GF-D8 (cell line): Measurements from ENCODE around the gene CCNY.
"Not testable (repeated sequence)": the region's sequence is repeated elsewhere in the genome, so short reads cannot be mapped to it uniquely, and the experiment has no call there.

Source experiments
- DNase-seq: peaks from one replicate; lab custom pipeline; 2025; lab: John Stamatoyannopoulos, UW

CCNY gene

DNA sequence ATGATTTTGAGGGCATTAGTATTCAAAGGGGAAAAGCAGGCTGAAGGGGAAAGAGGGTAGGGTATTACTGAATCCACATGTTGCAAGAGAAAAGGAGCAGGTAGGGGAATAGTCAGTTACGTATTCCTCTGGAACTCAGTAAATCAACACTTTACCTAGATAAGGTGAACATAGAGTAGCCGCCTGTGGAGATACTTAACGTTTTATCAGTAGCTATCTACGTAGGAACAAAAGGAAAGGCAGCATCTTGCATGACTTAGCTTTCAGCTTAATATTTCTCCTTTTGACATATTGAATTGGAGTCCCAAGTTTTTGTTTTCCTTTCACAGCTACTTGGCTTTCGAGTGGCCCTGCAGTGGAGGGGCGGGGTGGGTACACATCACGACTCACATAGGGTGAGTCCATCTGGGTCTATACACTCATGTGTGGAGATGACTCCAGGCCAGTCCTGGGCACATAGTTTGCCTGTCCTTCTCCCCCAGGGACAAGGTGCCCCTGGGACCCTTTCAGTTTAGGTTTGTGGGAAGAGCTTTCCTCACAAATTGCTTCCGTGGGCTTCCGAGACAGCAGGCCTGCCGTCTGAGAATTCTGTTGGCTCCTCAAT lies 48.1 kb downstream of the CCNY start:
- no peak for DNase-seq

DNA sequence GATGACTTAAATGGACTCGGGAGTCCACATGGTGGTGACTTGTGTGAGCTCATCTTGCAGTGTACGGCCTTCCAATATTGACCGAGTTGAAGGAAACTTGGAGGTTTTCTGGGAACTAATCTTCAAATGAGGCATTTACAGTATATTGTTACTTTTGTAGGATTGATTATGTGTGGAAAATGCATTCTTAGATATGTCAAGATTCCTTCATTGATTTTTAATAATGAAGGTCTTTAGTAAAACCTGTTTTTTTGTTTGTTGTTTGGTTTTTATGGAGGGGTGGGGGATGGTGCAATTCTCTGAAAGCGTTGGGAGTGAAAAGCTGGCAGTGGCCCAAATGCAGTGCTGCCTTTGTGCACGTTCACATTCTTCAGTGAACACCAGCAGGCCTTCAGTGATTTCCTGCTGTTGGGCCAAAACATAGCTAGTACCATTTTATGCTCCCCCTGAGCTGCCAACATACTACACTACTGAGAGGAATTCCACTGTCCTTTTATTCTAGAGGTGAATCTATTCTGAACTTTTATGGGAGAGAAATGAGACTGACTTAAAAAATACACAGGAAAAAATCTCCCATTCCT lies 50.4 kb downstream of the CCNY start:
- no peak for DNase-seq

DNA sequence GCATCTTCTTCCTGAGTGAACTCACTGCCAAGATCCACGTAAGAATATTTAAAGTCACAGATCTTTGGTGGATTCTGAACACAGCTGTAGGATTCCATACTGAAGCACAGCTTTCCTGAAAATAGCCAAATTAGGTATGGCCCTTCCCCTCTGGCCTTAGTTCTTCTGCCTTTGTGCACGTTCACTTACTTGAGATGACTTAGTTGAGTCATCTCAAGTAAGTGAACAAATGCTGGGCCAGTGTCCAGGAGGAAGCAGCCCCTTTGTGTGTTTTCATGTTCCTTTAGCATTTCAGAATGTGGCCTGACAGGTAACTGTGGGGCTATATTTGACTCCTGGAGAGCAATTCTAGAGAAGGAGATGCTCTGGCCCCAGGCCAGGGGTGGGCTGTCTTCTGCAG lies 51.5 kb downstream of the CCNY start:
- no peak for DNase-seq

DNA sequence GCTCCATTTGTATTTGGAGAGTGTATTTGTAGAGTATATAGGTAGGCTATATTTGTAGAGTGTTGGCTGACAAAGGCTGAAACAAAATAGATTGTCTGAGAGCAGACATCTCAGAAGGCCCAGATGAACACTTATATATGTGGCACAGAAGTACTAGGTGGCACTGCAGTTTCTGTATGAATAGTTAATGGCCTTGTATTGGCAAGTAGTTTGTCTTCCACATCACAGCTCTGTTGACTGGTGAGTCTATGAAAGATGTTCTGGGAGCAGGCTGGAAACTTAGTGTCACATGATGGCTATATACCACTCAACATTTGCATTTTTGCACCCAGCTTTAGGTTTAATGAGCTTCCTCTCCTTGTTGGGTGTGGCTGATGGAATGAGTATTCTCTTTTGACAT lies 51.9 kb downstream of the CCNY start:
- no peak for DNase-seq

GRCh38 chr10:35388682-35389081 lies 52.4 kb downstream of the CCNY start:
- DNase-seq, result no peak

- no peak for DNase-seq
These were observed 54.0 kb downstream of the CCNY start for GRCh38 chr10:35390161-35390840.

- DNase-seq, result no peak
These were observed 54.5 kb downstream of the CCNY start for GRCh38 chr10:35390843-35391152.

- no peak for DNase-seq
These were observed 55.0 kb downstream of the CCNY start for GRCh38 chr10:35391153-35391953.

DNA sequence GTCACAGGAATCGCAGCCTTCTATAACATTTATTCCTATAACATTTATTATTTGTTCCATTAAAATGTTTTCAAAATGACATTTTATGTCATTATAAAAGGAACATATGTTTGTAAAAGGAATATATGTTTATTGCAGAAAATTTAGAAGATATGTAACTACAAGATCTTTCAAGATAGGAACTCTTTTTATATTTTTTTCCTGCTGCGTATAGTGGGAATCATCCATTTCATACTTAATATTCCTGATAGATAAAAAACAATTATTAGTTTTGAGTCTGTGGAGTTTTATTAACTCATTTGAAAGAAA lies 55.6 kb downstream of the CCNY start:
- DNase-seq, result no peak

GRCh38 chr10:35392482-35393228 lies 56.3 kb downstream of the CCNY start:
- no peak for DNase-seq

GRCh38 chr10:35394411-35394851 lies 58.1 kb downstream of the CCNY start:
- DNase-seq, result no peak

DNA sequence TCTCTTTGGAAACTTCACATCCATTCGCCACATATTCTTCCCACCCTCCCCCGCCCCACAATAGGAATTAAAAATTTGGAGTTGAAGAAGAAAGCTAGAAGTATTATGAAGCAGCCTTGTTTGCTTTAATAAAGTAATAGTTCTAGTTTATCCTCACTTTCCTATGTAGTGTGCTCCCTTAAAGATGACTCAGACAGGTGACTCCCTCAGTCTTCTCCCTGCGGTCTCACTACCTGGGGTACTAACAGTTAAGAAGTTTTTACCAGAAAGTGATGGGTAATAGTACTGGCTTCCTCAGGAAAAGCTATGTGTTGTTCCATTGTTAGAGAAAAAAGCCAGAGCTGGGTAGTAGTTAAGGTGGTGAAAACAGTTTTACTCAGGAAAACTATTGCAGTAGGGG lies 58.6 kb downstream of the CCNY start:
- no peak for DNase-seq

DNA sequence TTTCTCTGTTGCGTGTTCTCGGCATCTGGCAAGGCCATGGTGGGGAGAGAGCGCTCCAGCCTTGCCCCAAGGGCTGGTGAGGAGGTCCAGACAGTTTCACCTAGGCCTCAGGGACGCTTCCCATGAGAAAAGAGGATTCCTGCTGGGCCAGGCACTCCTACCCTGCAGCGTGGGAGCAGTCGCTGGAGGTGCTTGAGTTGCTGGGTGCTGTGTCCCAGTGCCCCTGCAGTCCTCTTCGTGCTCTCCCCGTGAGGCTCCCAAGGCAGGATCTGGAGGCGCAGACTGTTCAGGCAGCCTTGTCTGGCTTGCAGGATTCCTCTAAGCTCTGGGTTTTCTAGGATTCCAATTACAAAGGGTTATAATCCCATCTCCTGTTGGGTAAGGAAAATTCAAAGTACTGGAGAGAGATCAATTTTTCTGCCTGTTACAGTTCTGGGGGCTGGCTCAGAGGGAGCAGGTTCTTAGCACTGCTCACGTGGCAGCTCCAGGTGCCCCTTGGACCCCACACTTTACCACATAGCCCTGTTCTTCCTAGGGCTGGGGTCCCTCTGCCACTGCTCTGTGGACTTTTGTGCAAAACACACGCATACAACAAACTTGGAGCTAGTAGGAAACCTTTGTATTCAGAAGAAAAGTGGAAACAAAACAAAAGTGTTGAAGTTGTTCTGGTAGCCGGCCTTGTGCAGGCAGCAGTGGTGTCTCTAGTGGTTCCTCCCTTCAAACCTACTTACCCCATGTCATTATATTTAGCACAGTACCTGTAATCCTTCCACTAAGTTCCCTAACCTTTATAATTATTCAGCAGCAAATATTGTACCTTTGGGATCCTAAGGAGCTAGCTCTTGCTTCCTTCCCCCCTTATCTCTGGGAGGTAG lies 60.5 kb downstream of the CCNY start:
- DNase-seq, result no peak

DNA sequence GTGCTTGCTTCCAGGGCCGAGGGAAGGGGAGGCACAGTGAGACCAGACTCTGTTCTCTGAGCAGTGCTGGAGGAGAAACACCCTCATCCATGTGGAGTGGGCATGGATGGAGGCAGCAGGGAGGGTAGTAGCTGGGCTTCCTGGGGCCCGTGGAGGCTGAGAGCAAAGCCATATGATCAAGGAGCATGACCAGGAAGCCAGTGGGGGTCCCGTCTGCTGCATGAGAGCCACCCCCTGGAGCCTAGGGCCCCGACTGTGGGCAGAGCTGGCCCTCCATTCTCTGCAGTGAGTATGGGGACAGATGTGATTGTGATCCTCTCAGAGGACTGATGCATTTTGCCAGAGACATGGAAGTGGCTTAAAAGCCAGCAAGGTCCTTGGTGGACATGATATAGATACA lies 61.6 kb downstream of the CCNY start:
- DNase-seq, result no peak

DNA sequence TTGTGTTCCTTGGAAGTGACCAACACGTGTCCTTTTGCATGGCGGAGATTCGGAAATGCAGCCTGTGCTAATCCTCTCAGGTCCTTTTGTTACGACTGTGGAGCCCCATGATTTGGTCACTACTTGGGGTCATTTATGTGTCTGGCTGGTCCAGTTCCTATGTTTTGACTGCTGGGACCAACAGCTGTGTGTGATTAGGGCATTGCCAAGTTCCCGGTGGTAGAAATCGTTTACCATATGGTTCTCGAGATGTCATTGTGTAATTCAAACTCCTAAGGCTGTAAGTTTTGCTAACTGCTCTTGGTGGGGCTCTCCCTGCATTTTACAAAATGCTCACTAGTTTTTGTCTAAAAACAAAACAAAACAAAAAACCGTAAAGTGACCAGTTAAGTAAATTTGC lies 62.0 kb downstream of the CCNY start:
- no peak for DNase-seq

DNA sequence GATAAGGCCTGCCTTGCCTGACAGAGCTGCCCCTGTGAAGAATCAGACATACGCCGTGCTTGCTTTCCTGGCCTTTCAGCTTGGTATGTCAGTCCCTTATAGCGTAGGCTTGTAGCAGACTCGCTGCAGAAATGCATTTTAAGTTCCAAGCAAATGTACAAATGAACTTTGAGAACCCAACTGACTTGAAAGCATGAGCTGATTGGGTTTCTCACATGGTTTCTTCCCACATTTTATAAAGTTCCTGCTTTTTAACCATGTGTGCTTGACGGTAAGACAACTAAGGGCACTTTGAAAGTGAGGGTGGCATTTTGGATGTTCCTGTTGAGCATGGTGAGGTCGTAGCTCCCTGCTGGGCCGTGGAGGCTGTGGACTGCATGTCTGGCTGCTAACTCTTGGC lies 62.6 kb downstream of the CCNY start:
- DNase-seq, result no peak

- no peak for DNase-seq
These were observed 63.2 kb downstream of the CCNY start for GRCh38 chr10:35399414-35400009.

DNA sequence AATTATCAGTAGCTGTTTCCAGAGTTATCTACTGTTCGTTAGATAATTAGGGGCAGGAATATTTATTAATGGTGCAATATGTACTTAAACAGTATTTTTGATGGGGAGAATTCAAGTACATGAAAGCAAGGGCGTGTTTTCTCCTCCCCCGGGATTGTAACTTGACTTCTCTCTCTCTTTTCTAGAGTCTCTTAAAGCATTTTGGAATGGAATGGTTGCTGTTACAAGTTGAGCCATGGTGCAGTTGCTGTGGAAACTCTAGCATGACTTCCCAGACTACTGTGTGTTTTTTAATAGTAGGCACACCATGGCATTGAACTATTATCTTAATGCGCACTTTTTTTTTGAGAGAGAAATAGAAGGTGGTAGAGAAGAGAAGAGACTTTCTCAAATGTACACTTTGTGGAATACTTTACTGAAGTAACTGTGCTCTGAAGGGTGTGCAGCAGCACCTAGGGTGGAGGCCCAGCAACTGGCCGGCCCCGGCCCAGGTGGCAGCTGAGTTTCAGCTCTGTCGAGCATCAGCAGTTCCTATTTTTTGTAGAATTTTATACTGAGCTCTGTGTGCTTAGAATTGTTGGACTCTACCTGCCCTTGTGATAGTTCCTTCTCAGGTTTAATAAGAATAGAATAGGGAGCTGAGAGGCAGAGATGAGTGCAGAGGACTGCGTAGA lies 64.4 kb downstream of the CCNY start:
- DNase-seq, result no peak

DNA sequence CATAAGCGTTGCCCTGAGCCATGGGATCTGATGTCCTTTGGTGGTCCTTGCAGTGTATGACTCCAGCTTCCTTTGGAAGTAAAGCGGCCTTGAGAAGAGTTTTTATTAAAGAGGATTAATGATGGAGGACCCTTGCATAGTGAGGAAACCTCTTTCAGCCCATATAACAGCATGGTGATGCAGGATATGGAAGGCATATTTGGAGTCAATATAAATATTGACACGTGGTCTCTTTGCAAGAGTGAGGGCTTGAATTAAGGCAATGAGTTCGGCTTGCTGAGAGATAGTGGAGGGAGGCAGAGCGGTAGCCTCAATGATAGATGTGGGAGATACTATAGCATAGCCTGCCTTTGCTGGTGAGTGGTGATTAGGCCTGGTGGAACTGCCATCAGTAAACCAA lies 67.2 kb downstream of the CCNY start:
- not testable (repeated sequence) for DNase-seq

GRCh38 chr10:35404077-35404476 lies 67.8 kb downstream of the CCNY start:
- not testable (repeated sequence) for DNase-seq
